GM12801 (cell line): ENCODE results near the gene ZNRF4.

ENCODE experiments used
- TF ChIP-seq, protein P1 (sequence below): IDR thresholded peaks from one replicate; pipeline ENCODE4 v1.5.1; 2011; ENCODE audit warnings: control low read depth; ENCODE audit not compliant: insufficient read length; ENCODE audit errors: extremely low read depth

The ZNRF4 gene

DNA sequence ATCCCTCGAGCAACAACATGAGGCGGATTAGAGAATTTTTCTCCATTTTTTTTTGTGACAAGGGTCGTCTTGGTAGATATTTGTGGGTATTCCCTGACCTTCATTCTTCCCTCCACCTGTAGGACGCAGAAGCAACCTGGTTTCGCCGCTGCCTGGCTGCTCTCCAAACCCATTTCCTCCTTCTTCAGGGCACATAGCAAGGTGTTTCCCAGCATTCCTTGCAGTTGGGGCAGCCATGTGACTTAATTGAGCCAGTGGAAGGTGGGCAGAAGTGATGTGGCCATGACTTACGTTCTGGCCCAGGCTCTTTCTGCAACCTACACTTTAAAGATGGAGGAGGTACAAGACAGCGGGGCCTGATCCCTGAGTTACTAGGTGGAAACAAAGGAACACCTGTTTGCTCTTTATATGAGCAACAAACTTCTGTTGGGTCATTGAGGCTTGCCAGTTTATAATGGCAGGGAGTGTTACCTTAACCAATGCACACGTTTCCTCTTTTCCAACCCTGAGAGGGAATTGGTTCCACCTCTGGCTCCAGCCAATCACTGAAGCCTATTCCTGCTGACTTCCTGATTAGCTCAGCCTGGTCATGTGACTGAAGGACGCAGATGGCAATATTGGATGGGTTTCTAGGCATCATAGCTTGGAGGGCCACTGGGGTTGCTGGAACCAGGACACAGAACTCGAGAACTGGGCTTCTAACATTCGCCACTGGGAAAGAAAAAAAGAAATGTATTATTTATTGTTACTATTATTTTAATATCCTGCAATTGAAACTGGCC is 30.8 kb upstream of the ZNRF4 start:
- TF ChIP-seq, protein P1, sequence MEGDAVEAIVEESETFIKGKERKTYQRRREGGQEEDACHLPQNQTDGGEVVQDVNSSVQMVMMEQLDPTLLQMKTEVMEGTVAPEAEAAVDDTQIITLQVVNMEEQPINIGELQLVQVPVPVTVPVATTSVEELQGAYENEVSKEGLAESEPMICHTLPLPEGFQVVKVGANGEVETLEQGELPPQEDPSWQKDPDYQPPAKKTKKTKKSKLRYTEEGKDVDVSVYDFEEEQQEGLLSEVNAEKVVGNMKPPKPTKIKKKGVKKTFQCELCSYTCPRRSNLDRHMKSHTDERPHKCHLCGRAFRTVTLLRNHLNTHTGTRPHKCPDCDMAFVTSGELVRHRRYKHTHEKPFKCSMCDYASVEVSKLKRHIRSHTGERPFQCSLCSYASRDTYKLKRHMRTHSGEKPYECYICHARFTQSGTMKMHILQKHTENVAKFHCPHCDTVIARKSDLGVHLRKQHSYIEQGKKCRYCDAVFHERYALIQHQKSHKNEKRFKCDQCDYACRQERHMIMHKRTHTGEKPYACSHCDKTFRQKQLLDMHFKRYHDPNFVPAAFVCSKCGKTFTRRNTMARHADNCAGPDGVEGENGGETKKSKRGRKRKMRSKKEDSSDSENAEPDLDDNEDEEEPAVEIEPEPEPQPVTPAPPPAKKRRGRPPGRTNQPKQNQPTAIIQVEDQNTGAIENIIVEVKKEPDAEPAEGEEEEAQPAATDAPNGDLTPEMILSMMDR = no peak

DNA sequence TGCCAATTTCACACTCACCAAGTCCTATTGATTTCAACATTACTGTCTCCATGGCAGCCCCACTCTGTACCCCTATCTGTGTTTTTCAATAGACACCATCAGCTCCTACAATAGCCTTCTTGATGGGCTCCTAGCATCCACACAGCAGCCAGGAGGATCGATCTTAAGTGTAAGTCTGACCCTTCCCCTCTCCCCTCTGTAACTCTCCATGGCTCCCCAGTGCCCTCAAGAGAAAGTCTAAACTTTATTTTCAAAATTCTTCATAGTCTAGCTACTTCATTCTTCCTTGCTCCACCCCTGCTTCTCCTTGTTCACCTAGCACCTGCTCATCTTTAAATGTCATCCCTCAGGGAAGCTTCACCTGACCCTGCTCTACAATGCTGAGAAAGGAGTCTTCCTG is 30.0 kb upstream of the ZNRF4 start:
- TF ChIP-seq, protein P1 = no peak

DNA sequence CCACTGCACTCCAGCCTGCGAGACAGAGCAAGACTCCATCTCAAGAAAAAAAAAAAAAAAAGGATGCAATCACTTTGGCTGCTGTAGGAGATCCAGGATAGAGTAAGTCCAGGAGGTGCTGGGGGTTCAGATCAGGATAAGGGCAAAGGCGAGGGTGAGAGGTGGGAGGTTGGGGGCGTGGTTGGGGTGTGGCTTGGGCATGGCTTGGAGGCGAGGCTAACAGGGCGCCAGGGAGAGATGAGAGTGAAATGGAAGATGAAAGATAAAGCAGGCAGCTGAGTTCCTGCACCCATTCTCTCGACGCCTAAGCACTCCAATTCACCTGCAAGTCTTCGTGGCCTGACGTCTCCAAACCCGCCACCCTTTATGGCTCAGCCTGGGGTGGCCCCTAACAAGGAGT is 25.0 kb upstream of the ZNRF4 start:
- TF ChIP-seq, protein P1 = no peak

DNA sequence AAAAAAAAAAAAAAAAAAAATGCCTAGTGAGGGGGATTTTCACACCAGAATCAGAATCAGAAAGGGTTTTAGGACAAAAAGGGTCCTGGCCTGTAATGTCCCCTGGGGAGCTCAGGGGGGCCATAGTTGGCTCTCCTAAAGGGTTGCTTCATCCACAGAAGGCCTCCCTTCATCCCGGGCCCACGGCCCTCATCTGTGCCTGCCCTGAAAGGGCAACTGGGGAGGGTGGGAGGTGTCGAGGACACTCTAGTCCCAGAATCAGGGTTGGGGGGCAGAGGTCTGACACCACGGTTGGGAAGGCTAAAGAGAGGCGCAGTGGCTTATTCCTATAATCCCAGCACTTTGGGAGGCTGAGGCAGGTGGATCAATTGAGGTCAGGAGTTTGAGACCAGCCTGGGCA is 22.5 kb upstream of the ZNRF4 start:
- TF ChIP-seq, protein P1 = no peak

DNA sequence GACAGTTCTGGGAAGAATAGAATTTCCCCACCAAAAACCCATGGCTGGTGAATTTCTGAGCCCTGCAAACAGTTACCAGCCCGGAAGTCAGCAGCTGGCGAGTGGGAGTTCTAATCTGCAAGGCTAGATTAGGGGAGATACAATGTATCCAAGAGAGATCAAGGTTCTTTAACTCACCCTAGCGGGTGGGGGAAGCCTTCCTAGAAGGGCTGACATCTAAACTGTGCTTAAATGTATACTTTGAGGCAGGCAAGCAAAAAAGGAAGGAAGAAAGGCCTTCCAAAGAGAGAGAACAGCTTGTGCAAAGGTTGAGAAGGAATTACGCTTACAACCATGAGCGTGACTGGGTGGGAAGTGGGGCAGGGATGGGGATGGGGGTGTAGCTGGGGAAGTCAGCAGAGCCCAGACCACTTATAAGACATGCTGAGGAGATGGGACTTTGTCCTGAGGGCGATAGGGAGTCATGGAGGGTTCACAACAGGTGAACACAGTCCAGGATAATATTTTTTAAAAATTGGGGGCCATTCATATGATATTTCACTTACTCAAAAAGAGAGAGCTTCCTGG is 20.8 kb upstream of the ZNRF4 start:
- TF ChIP-seq, protein P1 = no peak

DNA sequence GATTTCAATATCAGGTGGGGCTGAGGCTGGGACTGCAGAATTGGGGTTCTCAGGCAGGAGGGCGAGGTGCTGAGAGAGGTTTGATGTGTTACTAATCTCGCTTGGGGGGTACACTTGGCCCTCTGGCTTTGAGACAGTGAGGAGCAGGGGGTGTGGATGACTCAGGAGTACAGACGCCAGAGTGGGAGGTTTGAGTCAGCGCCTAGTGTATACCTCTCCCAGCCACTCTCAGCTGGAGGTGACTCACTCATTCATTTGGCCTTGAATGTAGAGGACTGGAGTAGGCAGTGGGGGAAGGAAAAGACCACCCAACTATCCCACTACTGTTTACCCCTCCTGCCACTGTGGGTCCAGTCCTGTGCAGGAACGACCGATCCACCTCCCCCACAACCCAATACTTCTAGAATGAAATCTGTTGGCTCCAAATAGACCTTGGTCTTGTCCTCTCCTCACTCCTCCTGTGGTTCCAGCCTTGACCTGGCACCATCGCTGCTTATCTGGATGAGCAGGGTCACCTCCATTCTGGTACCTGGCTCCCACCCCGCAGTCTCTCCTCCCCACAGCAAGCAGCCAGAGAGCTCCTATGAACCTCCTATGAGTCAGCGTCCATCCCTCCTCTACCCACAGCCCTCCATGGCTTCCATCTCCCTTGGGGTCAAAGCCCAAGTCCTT is 20.1 kb upstream of the ZNRF4 start:
- TF ChIP-seq, protein P1 = no peak

DNA sequence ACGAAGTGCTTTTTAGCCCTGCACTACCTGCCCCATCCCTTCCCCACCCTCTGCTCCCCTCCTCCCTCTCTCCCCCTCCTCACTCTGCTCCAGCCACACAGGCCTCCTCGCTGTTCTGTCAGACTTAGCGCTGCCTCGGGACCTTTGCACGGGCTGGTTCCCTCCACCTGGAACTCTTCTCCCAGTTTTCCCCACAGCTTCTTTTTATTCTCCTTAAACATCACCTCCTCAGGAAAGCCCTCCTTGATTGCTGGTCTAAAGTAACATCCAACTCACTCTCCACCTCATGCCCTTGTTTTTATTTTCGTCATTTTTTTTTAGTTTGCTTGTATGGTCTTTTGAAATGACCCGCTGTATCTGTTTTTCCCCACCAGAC is 19.6 kb upstream of the ZNRF4 start:
- TF ChIP-seq, protein P1 = no peak
